ENCODE results near the gene ABCD1.

ABCD1 gene

DNA sequence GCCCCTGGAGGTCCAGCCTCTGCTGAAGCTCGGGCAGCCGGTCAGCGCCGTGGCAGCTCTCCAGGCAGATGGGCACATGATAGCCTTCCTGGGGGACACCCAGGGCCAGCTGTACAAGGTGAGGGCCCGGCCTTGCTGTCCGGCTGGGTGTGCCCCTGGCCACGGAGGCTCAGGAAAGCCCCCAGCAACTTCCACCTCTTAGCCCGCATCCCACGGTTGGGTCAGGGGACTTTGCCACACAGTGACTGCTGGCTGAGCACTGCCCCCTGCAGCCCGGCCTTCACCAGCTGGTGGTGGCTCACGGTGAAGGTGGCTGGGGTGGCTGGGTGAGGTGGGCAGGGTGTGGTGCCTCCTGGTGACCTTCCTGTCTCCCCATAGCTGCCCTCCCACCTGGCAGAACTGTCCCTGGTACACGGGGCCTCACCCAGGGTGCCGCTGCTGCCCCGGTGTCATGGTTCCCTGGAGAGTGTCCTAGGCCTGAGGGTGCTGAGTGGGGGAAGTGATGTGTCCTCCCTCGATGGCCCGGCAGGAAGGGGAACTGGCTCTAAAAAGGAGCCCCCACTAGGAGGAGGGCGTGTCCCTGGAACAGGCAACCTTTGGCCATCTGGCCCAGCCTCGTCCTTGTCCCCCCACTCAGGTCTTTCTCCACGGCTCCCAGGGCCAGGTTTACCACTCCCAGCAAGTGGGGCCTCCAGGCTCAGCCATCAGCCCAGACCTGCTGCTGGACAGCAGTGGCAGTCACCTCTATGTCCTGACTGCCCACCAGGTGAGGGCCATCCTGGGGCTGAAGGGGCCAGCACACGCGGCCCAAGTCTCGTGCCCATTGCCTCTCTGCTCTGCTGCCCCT, 43.9 kb downstream of the ABCD1 start:
- no peak overlapping the region for H3K27ac ChIP-seq
- TF ChIP-seq ZFX (IDR thresholded peaks at IDR 0.05) = no peak
- TF ChIP-seq, protein P1, sequence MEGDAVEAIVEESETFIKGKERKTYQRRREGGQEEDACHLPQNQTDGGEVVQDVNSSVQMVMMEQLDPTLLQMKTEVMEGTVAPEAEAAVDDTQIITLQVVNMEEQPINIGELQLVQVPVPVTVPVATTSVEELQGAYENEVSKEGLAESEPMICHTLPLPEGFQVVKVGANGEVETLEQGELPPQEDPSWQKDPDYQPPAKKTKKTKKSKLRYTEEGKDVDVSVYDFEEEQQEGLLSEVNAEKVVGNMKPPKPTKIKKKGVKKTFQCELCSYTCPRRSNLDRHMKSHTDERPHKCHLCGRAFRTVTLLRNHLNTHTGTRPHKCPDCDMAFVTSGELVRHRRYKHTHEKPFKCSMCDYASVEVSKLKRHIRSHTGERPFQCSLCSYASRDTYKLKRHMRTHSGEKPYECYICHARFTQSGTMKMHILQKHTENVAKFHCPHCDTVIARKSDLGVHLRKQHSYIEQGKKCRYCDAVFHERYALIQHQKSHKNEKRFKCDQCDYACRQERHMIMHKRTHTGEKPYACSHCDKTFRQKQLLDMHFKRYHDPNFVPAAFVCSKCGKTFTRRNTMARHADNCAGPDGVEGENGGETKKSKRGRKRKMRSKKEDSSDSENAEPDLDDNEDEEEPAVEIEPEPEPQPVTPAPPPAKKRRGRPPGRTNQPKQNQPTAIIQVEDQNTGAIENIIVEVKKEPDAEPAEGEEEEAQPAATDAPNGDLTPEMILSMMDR (conservative IDR thresholded peaks at IDR 0.05) = no peak

GRCh38 chrX:153769158-153769864, 44.7 kb downstream of the ABCD1 start:
- no peak for TF ChIP-seq ZFX (IDR thresholded peaks at IDR 0.05)
- TF ChIP-seq, protein P1 (conservative IDR thresholded peaks at IDR 0.05) = no peak
- no peak overlapping the region for H3K27ac ChIP-seq

DNA sequence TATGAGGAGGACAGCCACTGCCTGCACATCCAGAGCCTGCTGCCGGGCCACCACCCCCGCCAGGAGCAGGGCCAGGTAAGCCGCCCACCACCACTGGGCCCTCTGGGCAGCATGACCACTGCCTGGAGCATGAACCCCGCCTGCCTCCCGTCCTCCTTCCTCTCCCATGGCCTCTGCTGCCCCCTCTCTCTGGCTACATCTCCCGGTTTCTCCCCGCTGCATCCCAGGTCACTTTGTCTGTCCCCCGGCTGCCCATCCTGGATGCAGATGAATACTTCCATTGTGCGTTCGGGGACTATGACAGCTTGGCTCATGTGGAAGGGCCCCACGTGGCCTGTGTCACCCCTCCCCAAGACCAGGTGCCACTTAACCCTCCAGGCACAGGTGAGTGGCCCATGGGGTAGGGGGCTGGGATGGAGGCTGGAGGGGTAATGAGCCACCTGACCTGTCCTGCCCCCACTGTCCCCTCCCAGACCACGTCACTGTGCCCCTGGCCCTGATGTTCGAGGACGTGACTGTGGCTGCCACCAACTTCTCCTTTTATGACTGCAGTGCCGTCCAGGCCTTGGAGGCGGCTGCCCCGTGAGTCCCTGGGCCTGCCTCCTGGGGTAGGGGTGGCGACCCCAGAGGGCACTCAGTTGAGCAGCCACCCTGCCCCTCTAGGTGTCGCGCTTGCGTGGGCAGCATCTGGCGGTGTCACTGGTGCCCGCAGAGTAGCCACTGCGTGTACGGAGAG, 45.4 kb downstream of the ABCD1 start:
- H3K27ac ChIP-seq = no peak overlapping the region
- TF ChIP-seq ZFX (IDR thresholded peaks at IDR 0.05) = no peak
- TF ChIP-seq, protein P1 (conservative IDR thresholded peaks at IDR 0.05) = no peak

DNA sequence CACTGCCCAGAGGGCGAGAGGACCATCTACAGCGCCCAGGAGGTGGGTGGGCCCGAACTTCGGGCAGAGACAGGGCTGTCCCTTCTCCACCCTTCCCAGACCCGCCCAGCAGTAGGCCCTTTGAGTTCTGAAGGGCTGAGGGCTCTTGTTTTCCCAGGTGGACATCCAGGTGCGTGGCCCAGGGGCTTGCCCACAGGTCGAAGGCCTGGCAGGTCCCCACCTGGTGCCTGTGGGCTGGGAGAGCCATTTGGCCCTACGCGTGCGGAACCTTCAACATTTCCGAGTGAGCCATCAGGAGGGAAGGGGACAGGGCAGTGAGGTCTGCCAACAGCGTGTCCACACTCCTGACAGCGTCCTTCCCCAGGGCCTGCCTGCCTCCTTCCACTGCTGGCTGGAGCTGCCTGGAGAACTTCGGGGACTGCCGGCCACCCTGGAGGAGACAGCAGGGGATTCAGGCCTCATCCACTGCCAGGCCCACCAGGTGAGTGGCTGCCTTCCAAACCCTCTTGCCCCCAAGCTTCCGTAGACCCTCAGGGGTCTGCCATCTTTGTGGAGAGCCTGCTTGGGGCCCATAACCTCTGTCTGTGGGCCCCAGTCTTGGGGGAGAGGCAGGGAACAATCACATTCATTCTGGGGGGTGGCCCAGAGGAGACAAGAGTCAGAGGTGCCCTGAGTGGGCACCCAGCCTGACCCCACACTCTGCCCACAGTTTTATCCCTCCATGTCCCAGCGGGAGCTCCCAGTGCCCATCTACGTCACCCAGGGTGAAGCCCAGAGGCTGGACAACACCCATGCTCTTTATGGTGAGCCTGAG, 46.2 kb downstream of the ABCD1 start:
- H3K27ac ChIP-seq = no peak overlapping the region
- TF ChIP-seq, protein P1 (conservative IDR thresholded peaks at IDR 0.05) = no peak
- no peak for TF ChIP-seq ZFX (IDR thresholded peaks at IDR 0.05)

DNA sequence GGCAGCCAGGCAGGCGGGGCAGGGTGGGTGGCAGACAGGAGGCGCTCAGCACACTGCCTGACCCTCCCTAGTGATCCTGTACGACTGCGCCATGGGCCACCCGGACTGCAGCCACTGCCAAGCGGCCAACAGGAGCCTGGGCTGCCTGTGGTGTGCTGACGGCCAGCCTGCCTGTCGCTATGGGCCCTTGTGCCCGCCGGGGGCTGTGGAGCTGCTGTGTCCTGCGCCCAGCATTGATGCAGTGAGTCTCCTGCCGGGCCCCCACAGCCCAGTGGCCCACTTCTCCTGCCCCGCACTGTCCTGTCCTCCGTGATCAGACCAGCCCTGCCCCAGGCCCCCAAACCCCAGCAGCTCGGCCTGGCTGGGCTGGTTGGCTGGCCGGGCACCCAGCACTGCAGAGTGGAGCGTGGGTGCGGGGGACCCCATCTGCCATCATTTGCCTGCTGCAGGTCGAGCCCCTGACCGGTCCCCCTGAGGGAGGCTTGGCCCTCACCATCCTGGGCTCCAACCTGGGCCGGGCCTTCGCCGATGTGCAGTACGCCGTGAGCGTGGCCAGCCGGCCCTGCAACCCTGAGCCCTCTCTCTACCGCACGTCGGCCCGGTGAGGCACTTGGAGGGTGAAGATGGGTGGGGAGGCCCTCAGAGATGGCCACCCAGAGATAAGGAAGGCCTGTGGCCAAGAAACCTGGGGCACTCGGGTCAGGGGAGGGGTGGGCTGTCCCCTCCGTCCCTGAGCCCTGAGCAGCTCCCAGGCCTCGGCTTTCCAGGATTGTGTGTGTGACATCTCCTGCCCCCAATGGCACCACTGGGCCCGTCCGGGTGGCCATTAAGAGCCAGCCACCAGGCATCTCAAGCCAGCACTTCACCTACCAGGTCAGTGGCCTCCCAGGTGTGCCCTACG, 47.0 kb downstream of the ABCD1 start:
- H3K27ac ChIP-seq = no peak overlapping the region
- no peak for TF ChIP-seq ZFX (IDR thresholded peaks at IDR 0.05)
- TF ChIP-seq, protein P1 (conservative IDR thresholded peaks at IDR 0.05) = no peak
